Tracheal epithelial cell (primary cell): ENCODE results near the gene VPS45. TPM values are rescaled to one million over a fixed set of nuclear protein-coding genes. Genes with fewer than 3 reads are reported as not detected.

ENCODE experiments used
- total RNA-seq: library from RNA; depleted of rRNA; stranded (reverse); fragments of >200 nt; gene quantifications from 2 replicates; pipeline ENCODE4 v1.2.1, GENCODE V29; 2014

The VPS45 gene
- 18.8 and 19.8 TPM in 2 replicates for total RNA-seq

GRCh38 chr1:150067184-150068108, at the start of gene VPS45:
Gene VPS45 (plus strand): TSS chr1:150067776. CDS start chr1:150067858, 82 bp downstream.

GRCh38 chr1:150149271-150150132, 81.9 kb downstream of the VPS45 start, which contains the start of gene PLEKHO1:
Gene PLEKHO1 (plus strand): TSS chr1:150149916. CDS start chr1:150150258, 342 bp downstream.

Other genes with a start within 250 kb of the VPS45 start
- gene BOLA1, start 168.2 kb upstream of the VPS45 start, total RNA-seq, result 13.7 and 27.7 TPM in 2 replicates
- gene SV2A, start 149.9 kb upstream of the VPS45 start, total RNA-seq, result 0.85 and 1.7 TPM in 2 replicates
- 9.6 and 13.4 TPM in 2 replicates for gene SF3B4, start 140.0 kb upstream of the VPS45 start, total RNA-seq
- 2.3 and 6.3 TPM in 2 replicates for gene MTMR11, start 130.9 kb upstream of the VPS45 start, total RNA-seq
- gene OTUD7B, start 57.0 kb upstream of the VPS45 start, total RNA-seq, result 11.9 and 13.7 TPM in 2 replicates
- gene PLEKHO1, start 82.1 kb downstream of the VPS45 start, total RNA-seq, result 3.8 and 18.3 TPM in 2 replicates
- 11.1 and 11.5 TPM in 2 replicates for gene ANP32E, start 168.3 kb downstream of the VPS45 start, total RNA-seq
- not detected in 2 replicates for gene CA14, start 190.0 kb downstream of the VPS45 start, total RNA-seq
- 121 and 161 TPM in 2 replicates for gene APH1A, start 201.2 kb downstream of the VPS45 start, total RNA-seq
- gene C1orf54, start 205.0 kb downstream of the VPS45 start, total RNA-seq, result 0.48 and 0.85 TPM in 2 replicates
- gene CIART, start 214.8 kb downstream of the VPS45 start, total RNA-seq, result 5.1 and 6.3 TPM in 2 replicates
- 35.8 and 37.8 TPM in 2 replicates for gene MRPS21, start 226.1 kb downstream of the VPS45 start, total RNA-seq